NCI-H146 treated with DMSO at 0.1 percent for 48 hours (cell line): Measurements from ENCODE around the gene KLHL7.
A peak's percentile ranks its signal among the peaks of the same experiment; 100 is the strongest.
"Not testable (repeated sequence)": the region's sequence is repeated elsewhere in the genome, so short reads cannot be mapped to it uniquely, and the experiment has no call there.

ENCODE experiments used
- DNase-seq: peaks from one replicate; lab custom pipeline; 2025; ENCODE audit not compliant: unreplicated experiment; lab: John Stamatoyannopoulos, UW

The KLHL7 gene

GRCh38 chr7:23214423-23214822, 108.8 kb downstream of the KLHL7 start:
- no peak for DNase-seq

- DNase-seq = no peak
These were observed 109.4 kb downstream of the KLHL7 start for GRCh38 chr7:23214938-23215337.

GRCh38 chr7:23216021-23216420, 110.4 kb downstream of the KLHL7 start:
- no peak for DNase-seq

- no peak for DNase-seq
These were observed 112.6 kb downstream of the KLHL7 start for GRCh38 chr7:23218196-23218595.

- DNase-seq = no peak
These were observed 115.2 kb downstream of the KLHL7 start for GRCh38 chr7:23220690-23221305.

- peak; percentile 20 for DNase-seq
These were observed 117.0 kb downstream of the KLHL7 start for GRCh38 chr7:23222439-23223030.

GRCh38 chr7:23224364-23224763, 118.8 kb downstream of the KLHL7 start:
- not testable (repeated sequence) for DNase-seq

GRCh38 chr7:23226844-23227450, 121.4 kb downstream of the KLHL7 start:
- DNase-seq = no peak
